K562 (cell line): ENCODE results near the gene KCNG1. TPM values are rescaled to one million over a fixed set of nuclear protein-coding genes. Genes with fewer than 3 reads are reported as not detected.

Experiments used
- ATAC-seq: fragments of 200-7000 bp; cut with Tn5 transposase; 3 replicates; pipeline ENCODE4 v1.9.1; 2020; ENCODE audit warnings: moderate library complexity
- BruUV-seq: library from RNA; stranded (reverse); fragments of 400-500 nt; replicated peaks from 2 replicates; lab custom pipeline; 2021; lab: Mats Ljungman, UMichigan
- CTCF ChIA-PET: fragments of 300-600 bp; formaldehyde crosslinking; extraction: SDS; loops from one replicate; lab custom pipeline; 2021; ENCODE audit warnings: low intra/inter-chr PET ratio; lab: Yijun Ruan, JAX
- POLR2A ChIA-PET: fragments of 300-600, 350-650 bp; sonication (Branson Sonifier 250); formaldehyde crosslinking; extraction: SDS; loops from one replicate; lab custom pipeline; 2021; ENCODE audit warnings: antibody characterized with exemption, inconsistent platforms; lab: Yijun Ruan, JAX
- DNase-seq, 4 experiments: peaks; one replicate each; pipeline versions ENCODE4 v3.0.0 to v3.0.0-alpha.2; 2011 to 2018; ENCODE audit warnings: low spot score in 3 of 4, mixed read lengths in 3 of 4; ENCODE audit errors: extremely low read depth in 1 of 4
- FAIRE-seq: peaks from 2 replicates; lab custom pipeline; 2011; peaks lifted over from hg19 to GRCh38; lab: Jason Lieb, UNC
- H2AFZ ChIP-seq: 2 replicates; pipeline ENCODE4 v1.6.0; 2011; ENCODE audit warnings: low read depth, low read length, control low read depth, inconsistent platforms
- H3K27ac ChIP-seq: fragments of 200-600 bp; 3 replicates; pipeline ENCODE4 v1.8.0; 2011; ENCODE audit warnings: low read depth, mild to moderate bottlenecking, control low read depth, inconsistent platforms, low read length, moderate library complexity, mixed read lengths; ENCODE audit errors: extremely low read depth
- H3K27me3 ChIP-seq, 2 experiments: fragments of 300-600 bp in 1 of 2; 2 replicates in 1 of 2; 3 replicates in 1 of 2; pipeline versions ENCODE4 v1.6.0 to v1.8.0; 2011; ENCODE audit warnings: inconsistent platforms in 2 of 2, low read length in 2 of 2, mild to moderate bottlenecking in 1 of 2, mixed read lengths in 1 of 2, moderate library complexity in 1 of 2; ENCODE audit not compliant: control insufficient read depth in 2 of 2, insufficient read depth in 2 of 2
- H3K36me3 ChIP-seq: fragments of 300-600 bp; 3 replicates; pipeline ENCODE4 v1.8.0; 2011; ENCODE audit warnings: mild to moderate bottlenecking, low read length, inconsistent platforms; ENCODE audit not compliant: control insufficient read depth, insufficient read depth
- H3K4me1 ChIP-seq, 2 experiments: fragments of 200-600 bp in 1 of 2; replicated peaks in 1 of 2; 2 replicates in 1 of 2; 3 replicates in 1 of 2; pipeline versions ENCODE4 v1.5.1 to v1.8.0; 2011; ENCODE audit warnings: inconsistent platforms in 2 of 2, low read length in 2 of 2, mild to moderate bottlenecking in 1 of 2, mixed read lengths in 1 of 2, moderate library complexity in 1 of 2; ENCODE audit not compliant: control insufficient read depth in 2 of 2, insufficient read depth in 2 of 2
- H3K4me2 ChIP-seq: 2 replicates; pipeline ENCODE4 v1.6.1; 2011; ENCODE audit warnings: low read length, control low read depth, inconsistent platforms, mixed read lengths; ENCODE audit not compliant: insufficient read depth
- H3K4me3 ChIP-seq: fragments of 200-600 bp; sonication (generic), shearing (Covaris generic); 2 replicates; pipeline ENCODE4 v1.5.1; 2016; ENCODE audit warnings: control low read depth, inconsistent platforms
- H3K79me2 ChIP-seq: fragments of 200-600 bp; 3 replicates; pipeline ENCODE4 v1.8.0; 2011; ENCODE audit warnings: low read length, inconsistent platforms; ENCODE audit not compliant: control insufficient read depth, insufficient read depth
- H3K9ac ChIP-seq, 2 experiments: 2 replicates each; pipeline versions ENCODE4 v1.6.0 to v1.6.1; 2011; ENCODE audit warnings: low read depth in 2 of 2, low read length in 2 of 2, control low read depth in 1 of 2, inconsistent platforms in 1 of 2, mild to moderate bottlenecking in 1 of 2, mixed read lengths in 1 of 2; ENCODE audit not compliant: insufficient read depth in 1 of 2
- H3K9me1 ChIP-seq: one replicate; pipeline ENCODE4 v1.6.0; 2011; ENCODE audit warnings: inconsistent platforms, mild to moderate bottlenecking, low read length, moderate library complexity; ENCODE audit not compliant: control insufficient read depth, insufficient read depth
- H3K9me3 ChIP-seq: replicated peaks from 2 replicates; pipeline ENCODE4 v1.5.1; 2011; ENCODE audit warnings: low read depth, low read length, inconsistent platforms; ENCODE audit not compliant: control insufficient read depth, insufficient read depth
- H4K20me1 ChIP-seq: replicated peaks from 2 replicates; pipeline ENCODE4 v1.6.1; 2011; ENCODE audit warnings: low read length, inconsistent platforms, mixed read lengths; ENCODE audit not compliant: control insufficient read depth, insufficient read depth
- CHD4 ChIP-seq: fragments of 200-600 bp; sonication (generic); IDR thresholded peaks from 3 replicates; pipeline ENCODE4 v1.6.1; 2012; ENCODE audit warnings: low read depth, mild to moderate bottlenecking, mixed read lengths, low read length, inconsistent platforms; ENCODE audit not compliant: insufficient read depth, insufficient replicate concordance, poor library complexity, severe bottlenecking
- KLF16 ChIP-seq: IDR thresholded peaks from 2 replicates; pipeline ENCODE4 v1.6.1; 2016; ENCODE audit warnings: antibody characterized with exemption
- TCF7L2 ChIP-seq: fragments of 150-350 bp; IDR thresholded peaks from 2 replicates; pipeline ENCODE4 v1.6.1; 2016; ENCODE audit warnings: low read depth, mild to moderate bottlenecking, low read length, moderate library complexity
- ZNF232 ChIP-seq: sonication (generic); formaldehyde crosslinking; IDR thresholded peaks from 2 replicates; pipeline ENCODE4 v1.8.0; 2022; ENCODE audit warnings: mild to moderate bottlenecking, missing genetic modification reagents
- ZNF263 ChIP-seq: sonication (generic); formaldehyde crosslinking; IDR thresholded peaks from 2 replicates; pipeline ENCODE4 v1.8.0; 2022; ENCODE audit warnings: mild to moderate bottlenecking, missing genetic modification reagents, borderline replicate concordance
- ZNF561 ChIP-seq: fragments of 450-650 bp; formaldehyde crosslinking; conservative IDR thresholded peaks from 2 replicates; pipeline ENCODE4 v1.4.0; 2020; ENCODE audit warnings: mild to moderate bottlenecking, moderate library complexity
- WGBS: fragments of 100-300 bp; shearing (Covaris generic); methylation state at CpG from one replicate; pipeline ENCODE4 v1.1.6; 2016; ENCODE audit warnings: low coverage, mixed read lengths; ENCODE audit not compliant: insufficient coverage; ENCODE audit errors: missing lambda C conversion rate; 5-methylcytosine and 5-hydroxymethylcytosine counted together
- in situ Hi-C: fragments of 300-500 bp; cut with MboI; formaldehyde crosslinking; loops from 4 replicates; pipeline ENCODE4 v1.15.0; 2018; ENCODE audit warnings: inconsistent platforms, mixed read lengths
- intact Hi-C: fragments of 100-400 bp; cut with micrococcal nuclease; formaldehyde crosslinking; loops from 2 replicates; pipeline ENCODE4 v1.14.2; 2022
- polyA plus RNA-seq, 8 experiments: library from polyadenylated mRNA; depleted of rRNA in 4 of 8; stranded (reverse) in 5 of 8; unstranded in 3 of 8; fragments of >200 nt; fragmentation: Nextera tagmentation in 2 of 8; fragmentation: Illumina TruSeq in 1 of 8; extraction: Ambion mirVana in 2 of 8; extraction: Trizol in 1 of 8; gene quantifications; 2 replicates each; pipeline versions ENCODE4 v1.2.1 to v1.2.3, GENCODE V29; 2011 to 2014; ENCODE audit warnings: inconsistent platforms in 1 of 8, missing spikeins in 1 of 8
- total RNA-seq, 7 experiments: library from RNA; depleted of rRNA in 6 of 7; stranded (reverse); fragments of >200 nt in 6 of 7; fragmentation: Illumina TruSeq in 2 of 7; extraction: Trizol in 2 of 7; gene quantifications; 2 replicates each; pipeline versions ENCODE4 v1.2.1 to v1.2.3, GENCODE V29; 2011 to 2021; ENCODE audit warnings: low replicate concordance in 1 of 7
- TF ChIP-seq, protein P1 (sequence below): sonication (generic); formaldehyde crosslinking; IDR thresholded peaks from 2 replicates; pipeline ENCODE4 v1.5.0; 2020; ENCODE audit warnings: missing genetic modification reagents

Gene KCNG1
- total and polyA plus RNA-seq, 9 of the 15 experiments (the other 6 are each of a cell fraction or from before 2014, with no cell fraction given) = 0.06 to 1.5 (median 0.22) TPM; not detected in 2

- H3K36me3 ChIP-seq = no peaks in the 10 kb centered on the region
- H3K4me3 ChIP-seq = no peak overlapping the region
- peaks cover 0 to 22% of the 10 kb centered on the region in 2 experiments; a peak in 3 of 5 replicates for H3K4me1 ChIP-seq
- H3K79me2 ChIP-seq = no peaks in the 10 kb centered on the region
- no peaks in the 10 kb centered on the region for H3K9me1 ChIP-seq
- ATAC-seq = no peak
- H3K27me3 ChIP-seq = peaks cover 8 to 37% of the 10 kb centered on the region in 2 experiments; a peak in 4 of 5 replicates
- H4K20me1 ChIP-seq = no peaks in the 10 kb centered on the region
- no peak overlapping the region for H3K9ac ChIP-seq
- ChIA-PET POLR2A (interaction anchor here (0.7 to 1.2 kb wide), 3 partner anchors 13 to 104 kb away, joined by 3 read pairs; no protein-coding TSS in a partner anchor), CTCF (no interaction called here)
- no peak overlapping the region for H3K4me2 ChIP-seq
- in situ Hi-C loops = no loop called here
- no peak for DNase-seq
- no peaks in the 10 kb centered on the region for H3K9me3 ChIP-seq
- H3K27ac ChIP-seq = no peak overlapping the region
- no peak overlapping the region for H2AFZ ChIP-seq
- 51% methylated on average over 14 of the region's 14 CpGs for WGBS
- no peak for FAIRE-seq
- intact Hi-C loops = no loop called here
- TF ChIP-seq CHD4 = no peak
- no peak for TF ChIP-seq TCF7L2
- TF ChIP-seq ZNF561 = no peak
- TF ChIP-seq ZNF232 (CRISPR knock-in tag) = no peak
- no peak for TF ChIP-seq KLF16
- TF ChIP-seq, protein P1, sequence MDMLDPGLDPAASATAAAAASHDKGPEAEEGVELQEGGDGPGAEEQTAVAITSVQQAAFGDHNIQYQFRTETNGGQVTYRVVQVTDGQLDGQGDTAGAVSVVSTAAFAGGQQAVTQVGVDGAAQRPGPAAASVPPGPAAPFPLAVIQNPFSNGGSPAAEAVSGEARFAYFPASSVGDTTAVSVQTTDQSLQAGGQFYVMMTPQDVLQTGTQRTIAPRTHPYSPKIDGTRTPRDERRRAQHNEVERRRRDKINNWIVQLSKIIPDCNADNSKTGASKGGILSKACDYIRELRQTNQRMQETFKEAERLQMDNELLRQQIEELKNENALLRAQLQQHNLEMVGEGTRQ = no peak
- TF ChIP-seq ZNF263 (CRISPR knock-in tag) = peak; percentile 66; the same call in 1 of the 2 replicates
- TF ChIP-seq, all 486 proteins: peak for 1
- no TSS peak for BruUV-seq
These were observed 14.7 kb upstream of the KCNG1 start for GRCh38 chr20:51037532-51038115.
